CD4-positive, alpha-beta T cell (primary cell): ENCODE data around the gene SGSH. TPM values are rescaled to one million over a fixed set of nuclear protein-coding genes. Genes with fewer than 3 reads are reported as not detected.

ENCODE experiments used
- ATAC-seq: fragments of 200-7000 bp; cut with Tn5 transposase; one replicate; pipeline ENCODE4 v1.10.0; 2022; ENCODE audit warnings: mild to moderate bottlenecking; ENCODE audit not compliant: poor library complexity
- CTCF ChIA-PET: fragments of 350-600 bp; sonication (Branson Sonifier 250); formaldehyde crosslinking; loops from one replicate; lab custom pipeline; 2021; ENCODE audit warnings: antibody characterized with exemption, inconsistent platforms; lab: Charles Lee
- POLR2A ChIA-PET: fragments of 350-600 bp; sonication (Branson Sonifier 250); formaldehyde crosslinking; loops from one replicate; lab custom pipeline; 2021; ENCODE audit warnings: antibody characterized with exemption, inconsistent platforms; lab: Charles Lee
- DNase-seq, 14 experiments: peaks; one replicate each; pipeline ENCODE4 v3.0.0-alpha.2; 2013 to 2020; ENCODE audit warnings: mixed read lengths in 2 of 14
- H3K27ac ChIP-seq, 2 donors: one replicate each; pipeline versions ENCODE4 v1.5.1 to v1.7.0; 2013; ENCODE audit warnings: low read length in 2 of 2, low read depth in 1 of 2, mild to moderate bottlenecking in 1 of 2
- H3K27me3 ChIP-seq, 2 experiments: 1 replicate in 1 of 2; 2 replicates in 1 of 2; pipeline versions ENCODE4 v1.6.1 to v1.7.0; 2013; ENCODE audit warnings: low read length in 2 of 2, control low read depth in 1 of 2, mild to moderate bottlenecking in 1 of 2, moderate library complexity in 1 of 2; ENCODE audit not compliant: insufficient read depth in 2 of 2, control insufficient read depth in 1 of 2
- H3K36me3 ChIP-seq: one replicate; pipeline ENCODE4 v1.6.1; 2013; ENCODE audit warnings: low read length, control low read depth; ENCODE audit not compliant: insufficient read depth
- H3K4me1 ChIP-seq: one replicate; pipeline ENCODE4 v1.6.1; 2013; ENCODE audit warnings: low read length, control low read depth; ENCODE audit not compliant: insufficient read depth
- H3K4me3 ChIP-seq: one replicate; pipeline ENCODE4 v1.5.1; 2013; ENCODE audit warnings: mild to moderate bottlenecking, low read length, moderate library complexity
- H3K9me3 ChIP-seq, 2 experiments: 1 replicate in 1 of 2; 2 replicates in 1 of 2; pipeline versions ENCODE4 v1.6.1 to v1.7.0; 2013; ENCODE audit warnings: low read length in 2 of 2, mild to moderate bottlenecking in 2 of 2, control low read depth in 1 of 2, moderate library complexity in 1 of 2; ENCODE audit not compliant: control insufficient read depth in 1 of 2, insufficient read depth in 1 of 2
- H3K27ac Mint-ChIP-seq: one replicate; pipeline ENCODE4 v1.8.0; 2020; ENCODE audit warnings: mixed read lengths
- H3K27me3 Mint-ChIP-seq: one replicate; pipeline ENCODE4 v1.8.0; 2021; ENCODE audit warnings: mixed read lengths
- H3K36me3 Mint-ChIP-seq: one replicate; pipeline ENCODE4 v1.8.0; 2021; ENCODE audit warnings: low read depth, mixed read lengths
- H3K4me1 Mint-ChIP-seq: one replicate; pipeline ENCODE4 v1.8.0; 2021; ENCODE audit warnings: low read depth, mixed read lengths
- H3K4me3 Mint-ChIP-seq: one replicate; pipeline ENCODE4 v1.8.0; 2020; ENCODE audit warnings: mild to moderate bottlenecking, mixed read lengths
- H3K9me3 Mint-ChIP-seq: one replicate; pipeline ENCODE4 v1.8.0; 2020; ENCODE audit warnings: mixed read lengths
- intact Hi-C, 2 experiments: fragments of 100-400 bp; cut with DNase I in 1 of 2; cut with micrococcal nuclease in 1 of 2; formaldehyde crosslinking; loops; one replicate each; pipeline versions ENCODE4 v1.15.1 to v1.9.0; 2023 to 2025; cut with DNase I, micrococcal nuclease
- total RNA-seq, 174 experiments: library from RNA in 2 of 174; stranded (reverse) in 2 of 174; gene quantifications; one replicate each; pipeline ENCODE4 v1.2.3 and lab custom pipeline; 2021 to 2026
- TF ChIP-seq, protein P1 (sequence below): fragments of 200-600 bp; IDR thresholded peaks from one replicate; pipeline ENCODE4 v1.8.0; 2022; ENCODE audit warnings: antibody characterized with exemption, mild to moderate bottlenecking

The SGSH gene
- total RNA-seq, 2 experiments from 2014 or later: 97.9 to 102 TPM

DNA sequence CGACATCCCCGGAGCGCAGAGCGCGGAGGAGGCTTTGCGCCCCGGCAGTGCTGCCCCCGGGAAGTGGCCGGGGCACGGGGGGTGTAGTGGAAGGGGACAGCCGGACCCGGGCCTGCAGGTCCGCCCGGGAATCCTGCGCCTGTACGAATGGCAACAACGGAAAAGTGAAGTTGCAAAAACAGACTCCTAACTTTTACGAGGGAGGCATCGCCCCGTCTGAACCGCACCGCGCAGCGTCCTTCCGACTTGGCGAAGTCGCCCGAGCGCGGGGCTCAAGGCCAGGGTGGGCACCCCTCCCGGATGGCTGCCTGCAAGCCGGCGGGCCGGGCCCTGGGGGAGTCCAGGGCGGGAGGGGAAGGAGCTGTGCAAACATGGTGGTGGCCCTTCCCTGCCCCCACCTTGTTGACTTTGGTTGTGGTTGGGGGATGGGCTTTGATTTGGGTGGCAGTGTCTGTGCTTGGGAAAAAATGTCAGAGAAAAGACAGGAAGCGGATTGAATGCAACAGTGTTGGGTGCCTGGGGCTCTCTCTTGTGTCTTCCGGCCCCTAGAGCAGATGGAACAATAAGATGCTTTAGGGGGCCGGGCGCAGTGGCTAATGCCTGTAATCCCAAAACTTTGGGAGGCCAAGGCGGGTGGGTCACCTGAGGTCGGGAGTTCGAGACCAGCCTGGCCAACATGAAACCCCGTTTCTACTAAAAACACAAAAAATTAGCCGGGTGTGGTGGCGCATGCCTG is 41.2 kb upstream of the SGSH start:
- Histone ChIP-seq H3K36me3 (peaks cover 4% of the 10 kb centered on the region), H3K27ac (peak overlapping the region; percentile 76 to 97), H3K4me3 (peak overlapping the region; percentile 89), H3K9me3 (no peaks in the 10 kb centered on the region), H3K4me1 (peaks cover 73% of the 10 kb centered on the region), H3K27me3 (no peaks in the 10 kb centered on the region)
- ChIA-PET POLR2A (interaction anchor here (0.6 to 2.1 kb wide), 5 partner anchors 9 to 41 kb away, joined by 3 to 11 read pairs (median 3); partner anchors contain the start of genes SGSH and SLC26A11), CTCF (no interaction called here)
- ATAC-seq: peak; percentile 61
- Mint-ChIP-seq H3K27ac (peak overlapping the region; percentile 94), H3K9me3 (no peaks in the 10 kb centered on the region), H3K27me3 (no peaks in the 10 kb centered on the region), H3K4me1 (peaks cover 56% of the 10 kb centered on the region), H3K36me3 (peaks cover 29% of the 10 kb centered on the region), H3K4me3 (peak overlapping the region; percentile 92)
- TF ChIP-seq, protein P1, sequence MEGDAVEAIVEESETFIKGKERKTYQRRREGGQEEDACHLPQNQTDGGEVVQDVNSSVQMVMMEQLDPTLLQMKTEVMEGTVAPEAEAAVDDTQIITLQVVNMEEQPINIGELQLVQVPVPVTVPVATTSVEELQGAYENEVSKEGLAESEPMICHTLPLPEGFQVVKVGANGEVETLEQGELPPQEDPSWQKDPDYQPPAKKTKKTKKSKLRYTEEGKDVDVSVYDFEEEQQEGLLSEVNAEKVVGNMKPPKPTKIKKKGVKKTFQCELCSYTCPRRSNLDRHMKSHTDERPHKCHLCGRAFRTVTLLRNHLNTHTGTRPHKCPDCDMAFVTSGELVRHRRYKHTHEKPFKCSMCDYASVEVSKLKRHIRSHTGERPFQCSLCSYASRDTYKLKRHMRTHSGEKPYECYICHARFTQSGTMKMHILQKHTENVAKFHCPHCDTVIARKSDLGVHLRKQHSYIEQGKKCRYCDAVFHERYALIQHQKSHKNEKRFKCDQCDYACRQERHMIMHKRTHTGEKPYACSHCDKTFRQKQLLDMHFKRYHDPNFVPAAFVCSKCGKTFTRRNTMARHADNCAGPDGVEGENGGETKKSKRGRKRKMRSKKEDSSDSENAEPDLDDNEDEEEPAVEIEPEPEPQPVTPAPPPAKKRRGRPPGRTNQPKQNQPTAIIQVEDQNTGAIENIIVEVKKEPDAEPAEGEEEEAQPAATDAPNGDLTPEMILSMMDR: no peak
- intact Hi-C loops: loop anchor here (2.0 to 10.0 kb wide), 2 partner anchors 43 to 1253 kb away; partner anchors contain the start of gene ACTG1 (in 1 of the 2)
- peak; percentile 57 to 92 (median 76) for DNase-seq

DNA sequence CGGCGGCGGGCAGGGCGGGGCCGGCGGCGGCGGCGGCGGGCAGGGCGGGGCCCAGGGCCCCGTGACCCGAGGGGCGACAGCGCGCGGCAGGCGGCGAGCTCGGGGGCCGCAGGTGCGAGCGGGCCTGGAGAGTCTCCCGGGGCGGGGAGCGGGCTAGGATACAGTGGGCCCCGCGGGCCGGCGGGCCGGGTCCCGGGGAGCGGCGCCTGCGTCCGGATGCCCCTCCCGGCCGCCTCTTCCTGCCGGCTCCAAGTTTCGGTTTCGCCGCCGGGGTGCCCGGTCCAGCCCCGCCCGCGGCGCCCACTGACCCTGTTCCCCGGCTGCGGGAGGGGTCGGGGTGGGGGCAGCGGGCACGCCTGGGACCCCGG is 40.6 kb upstream of the SGSH start, which contains the start of gene RNF213:
TSS of gene RNF213 (plus strand) at position 62 of the 368 bp plus-strand sequence. CDS start 2,830 bp downstream, outside the sequence.
- ATAC-seq (peak; percentile 30), DNase-seq (peak; percentile 33 to 81 (median 56))
- Mint-ChIP-seq H3K27ac (peak within 1 kb of the TSS; percentile 98), H3K9me3 (no peaks in the 10 kb centered on the region), H3K4me1 (peaks cover 53% of the 10 kb centered on the region), H3K36me3 (peaks cover 26% of the 10 kb centered on the region), H3K27me3 (no peaks in the 10 kb centered on the region), H3K4me3 (peak within 1 kb of the TSS; percentile 97)
- POLR2A ChIA-PET: interaction anchor here (1.1 to 2.1 kb wide), 2 partner anchors 13 to 41 kb away, joined by 3 to 11 read pairs; partner anchors contain the start of genes SGSH and SLC26A11
- CTCF ChIA-PET: no interaction called here
- Histone ChIP-seq H3K4me1 (peaks cover 72% of the 10 kb centered on the region), H3K27ac (peak within 1 kb of the TSS; percentile 76 to 97), H3K27me3 (no peaks in the 10 kb centered on the region), H3K4me3 (peak within 1 kb of the TSS; percentile 89), H3K9me3 (no peaks in the 10 kb centered on the region), H3K36me3 (no peaks in the 10 kb centered on the region)
- TF ChIP-seq, protein P1: no peak
- intact Hi-C loops: loop anchor here (1.0 to 10.0 kb wide), 4 partner anchors 42 to 1254 kb away; partner anchors contain the start of genes ACTG1 (in 1 of the 2), EIF4A3 (in 1 of the 2) and GAA (in 1 of the 2)

DNA sequence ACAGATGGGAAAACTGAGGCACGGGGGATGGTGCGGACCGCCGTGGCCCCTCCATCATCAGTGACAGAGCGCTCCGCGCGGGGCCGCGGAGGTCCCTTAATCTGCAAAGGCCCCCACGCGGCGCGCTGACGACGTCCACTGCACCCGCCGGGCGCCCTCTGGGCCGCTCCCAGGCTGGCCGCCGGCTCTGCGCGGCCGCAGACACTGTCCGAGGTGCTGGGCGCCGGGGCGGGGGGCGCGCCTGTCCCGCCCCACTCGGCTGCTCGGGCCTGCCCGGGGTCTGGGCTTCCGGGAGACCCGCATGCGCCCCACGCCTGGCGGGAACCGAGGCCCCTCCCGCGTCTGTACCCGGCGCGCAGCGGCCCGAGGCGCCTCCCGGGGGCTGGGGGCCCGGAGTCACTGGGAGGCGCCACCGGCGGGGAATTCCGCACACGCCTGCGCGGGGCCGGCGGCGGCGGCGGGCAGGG is 40.0 kb upstream of the SGSH start:
- Mint-ChIP-seq H3K27me3 (no peaks in the 10 kb centered on the region), H3K9me3 (no peaks in the 10 kb centered on the region), H3K4me3 (peak overlapping the region; percentile 97), H3K36me3 (peaks cover 20% of the 10 kb centered on the region), H3K27ac (peak overlapping the region; percentile 98), H3K4me1 (peaks cover 46% of the 10 kb centered on the region)
- Histone ChIP-seq H3K4me3 (peak overlapping the region; percentile 55), H3K27me3 (no peaks in the 10 kb centered on the region), H3K4me1 (peaks cover 72% of the 10 kb centered on the region), H3K36me3 (no peaks in the 10 kb centered on the region), H3K27ac (peak overlapping the region; percentile 74 to 86), H3K9me3 (no peaks in the 10 kb centered on the region)
- ChIA-PET POLR2A (interaction anchor here (2.1 kb wide), 1 partner anchor 13 kb away, joined by 11 read pairs; no protein-coding TSS in a partner anchor), CTCF (no interaction called here)
- ATAC-seq (peak; percentile 63), DNase-seq (peak; percentile 60 to 94 (median 78))
- TF ChIP-seq, protein P1: no peak
- intact Hi-C loops: loop anchor here (1.0 to 10.0 kb wide), 4 partner anchors 41 to 1255 kb away; partner anchors contain the start of genes ACTG1 (in 1 of the 2), EIF4A3 (in 1 of the 2) and GAA (in 1 of the 2)
